ENCODE measurements around the gene HLA-DQB1.
"Not testable (repeated sequence)": the region's sequence is repeated elsewhere in the genome, so short reads cannot be mapped to it uniquely, and the experiment has no call there.

Gene HLA-DQB1
- total RNA-seq = 10.1 to 142 (median 17.7) reads per million in 9 experiments

- peak within 1 kb of the TSS; percentile 85 to 93 for H3K27ac Mint-ChIP-seq
- H3K27me3 Mint-ChIP-seq = peaks cover 0 to 12% of the 10 kb centered on the region in 2 donors
- H3K36me3 Mint-ChIP-seq (ENCODE audit: insufficient read depth) = peaks cover 36% of the 10 kb centered on the region
- ATAC-seq (replicated peaks) (peak; percentile 66), DNase-seq (peak; percentile 51 to 81 (median 55))
- peak within 1 kb of the TSS; percentile 86 to 90 for H3K4me3 Mint-ChIP-seq
- peaks cover 30 to 57% of the 10 kb centered on the region in 2 donors for H3K4me1 Mint-ChIP-seq (ENCODE audit: low read depth in 2 of 2)
- no peaks in the 10 kb centered on the region for H3K9me3 Mint-ChIP-seq
Measured at GRCh38 chr6:32666420-32667300, at the start of gene HLA-DQB1. Gene HLA-DQB1, minus strand, starts transcription at chr6:32666657. Its CDS starts 50 bp downstream, at chr6:32666607.

- DNase-seq (no peak), ATAC-seq (replicated peaks) (no peak)
- peaks cover 12 to 15% of the 10 kb centered on the region in 2 donors for H3K27me3 Mint-ChIP-seq
- no peak overlapping the region for H3K4me3 Mint-ChIP-seq
- H3K9me3 Mint-ChIP-seq = no peaks in the 10 kb centered on the region
- no peaks in the 10 kb centered on the region for H3K4me1 Mint-ChIP-seq (ENCODE audit: low read depth in 2 of 2)
- no peaks in the 10 kb centered on the region for H3K36me3 Mint-ChIP-seq (ENCODE audit: insufficient read depth)
- H3K27ac Mint-ChIP-seq = no peak overlapping the region
Measured at GRCh38 chr6:32713241-32713640, 46.8 kb upstream of the HLA-DQB1 start.

- no peaks in the 10 kb centered on the region for H3K36me3 Mint-ChIP-seq (ENCODE audit: insufficient read depth)
- ATAC-seq (replicated peaks) (no peak), DNase-seq (no peak)
- no peaks in the 10 kb centered on the region for H3K4me1 Mint-ChIP-seq (ENCODE audit: low read depth in 2 of 2)
- H3K9me3 Mint-ChIP-seq = no peaks in the 10 kb centered on the region
- H3K4me3 Mint-ChIP-seq = no peak overlapping the region
- peaks cover 0 to 2% of the 10 kb centered on the region in 2 donors for H3K27me3 Mint-ChIP-seq
- H3K27ac Mint-ChIP-seq = no peak overlapping the region
Measured at GRCh38 chr6:32709625-32710024, 43.2 kb upstream of the HLA-DQB1 start.

- H3K9me3 Mint-ChIP-seq; ATAC-seq (replicated peaks); H3K4me3 Mint-ChIP-seq; DNase-seq; H3K4me1 Mint-ChIP-seq (ENCODE audit: low read depth in 2 of 2); H3K36me3 Mint-ChIP-seq (ENCODE audit: insufficient read depth); H3K27ac Mint-ChIP-seq: not testable (repeated sequence)
- H3K27me3 Mint-ChIP-seq = peaks cover 36 to 37% of the 10 kb centered on the region in 2 donors
Measured at GRCh38 chr6:32705164-32705563, 38.7 kb upstream of the HLA-DQB1 start.

GRCh38 chr6:32703347-32703746, 36.9 kb upstream of the HLA-DQB1 start:
- peaks cover 46 to 48% of the 10 kb centered on the region in 2 donors for H3K27me3 Mint-ChIP-seq
- ATAC-seq (replicated peaks) (no peak), DNase-seq (no peak)
- no peak overlapping the region for H3K27ac Mint-ChIP-seq
- H3K4me1 Mint-ChIP-seq (ENCODE audit: low read depth in 2 of 2) = no peaks in the 10 kb centered on the region
- H3K36me3 Mint-ChIP-seq (ENCODE audit: insufficient read depth) = no peaks in the 10 kb centered on the region
- no peaks in the 10 kb centered on the region for H3K9me3 Mint-ChIP-seq
- H3K4me3 Mint-ChIP-seq = no peak overlapping the region

GRCh38 chr6:32700391-32701040, 34.1 kb upstream of the HLA-DQB1 start:
- Mint-ChIP-seq H3K4me3 (no peak overlapping the region), H3K4me1 (ENCODE audit: low read depth in 2 of 2) (no peaks in the 10 kb centered on the region), H3K27ac (no peak overlapping the region), H3K27me3 (peaks cover 54 to 66% of the 10 kb centered on the region in 2 donors), H3K36me3 (ENCODE audit: insufficient read depth) (no peaks in the 10 kb centered on the region), H3K9me3 (no peaks in the 10 kb centered on the region)
- DNase-seq = peak; percentile 17 to 39 (median 26)
- peak; percentile 59 for ATAC-seq (replicated peaks)

GRCh38 chr6:32697031-32697430, 30.6 kb upstream of the HLA-DQB1 start:
- Mint-ChIP-seq H3K4me1 (ENCODE audit: low read depth in 2 of 2) (peaks cover 0 to 2% of the 10 kb centered on the region in 2 donors), H3K36me3 (ENCODE audit: insufficient read depth) (no peaks in the 10 kb centered on the region)

GRCh38 chr6:32692019-32692418, 25.6 kb upstream of the HLA-DQB1 start:
- H3K27me3 Mint-ChIP-seq = peaks cover 22 to 44% of the 10 kb centered on the region in 2 donors

More at GRCh38 chr6:32697031-32697430, 30.6 kb upstream of the HLA-DQB1 start:
- ATAC-seq (replicated peaks) = no peak
- Mint-ChIP-seq H3K9me3 (no peaks in the 10 kb centered on the region), H3K4me3 (no peak overlapping the region), H3K27me3 (peaks cover 58 to 78% of the 10 kb centered on the region in 2 donors), H3K27ac (no peak overlapping the region)
- DNase-seq = no peak

GRCh38 chr6:32689531-32690501, 23.4 kb upstream of the HLA-DQB1 start:
- Mint-ChIP-seq H3K9me3 (no peaks in the 10 kb centered on the region), H3K4me3 (peak overlapping the region in 1 of 2 donors; percentile 21), H3K36me3 (ENCODE audit: insufficient read depth) (peaks cover 5% of the 10 kb centered on the region), H3K27me3 (peaks cover 17 to 26% of the 10 kb centered on the region in 2 donors), H3K4me1 (ENCODE audit: low read depth in 2 of 2) (peaks cover 10 to 31% of the 10 kb centered on the region in 2 donors), H3K27ac (peak overlapping the region in 1 of 2 donors; percentile 76)
- no peak for ATAC-seq (replicated peaks)
- DNase-seq = no peak

More at GRCh38 chr6:32692019-32692418, 25.6 kb upstream of the HLA-DQB1 start:
- peak; percentile 58 to 65 (median 62) for DNase-seq
- H3K9me3 Mint-ChIP-seq = no peaks in the 10 kb centered on the region
- H3K4me3 Mint-ChIP-seq = no peak overlapping the region
- peaks cover 3 to 16% of the 10 kb centered on the region in 2 donors for H3K4me1 Mint-ChIP-seq (ENCODE audit: low read depth in 2 of 2)
- H3K36me3 Mint-ChIP-seq (ENCODE audit: insufficient read depth) = no peaks in the 10 kb centered on the region
- ATAC-seq (replicated peaks) = peak; percentile 94
- H3K27ac Mint-ChIP-seq = no peak overlapping the region

GRCh38 chr6:32685603-32686002, 19.1 kb upstream of the HLA-DQB1 start:
- H3K4me3 Mint-ChIP-seq = peak overlapping the region; percentile 66 to 67
- H3K27me3 Mint-ChIP-seq = no peaks in the 10 kb centered on the region
- no peaks in the 10 kb centered on the region for H3K9me3 Mint-ChIP-seq
- DNase-seq (peak; percentile 35 to 47 (median 40)), ATAC-seq (replicated peaks) (peak; percentile 97)
- peaks cover 13 to 33% of the 10 kb centered on the region in 2 donors for H3K4me1 Mint-ChIP-seq (ENCODE audit: low read depth in 2 of 2)
- H3K36me3 Mint-ChIP-seq (ENCODE audit: insufficient read depth) = peaks cover 5% of the 10 kb centered on the region
- H3K27ac Mint-ChIP-seq = peak overlapping the region; percentile 93 to 95

- peaks cover 12 to 23% of the 10 kb centered on the region in 2 donors for H3K4me1 Mint-ChIP-seq (ENCODE audit: low read depth in 2 of 2)
- DNase-seq (no peak), ATAC-seq (replicated peaks) (no peak)
- no peaks in the 10 kb centered on the region for H3K27me3 Mint-ChIP-seq
- H3K4me3 Mint-ChIP-seq = no peak overlapping the region
- peaks cover 5% of the 10 kb centered on the region for H3K36me3 Mint-ChIP-seq (ENCODE audit: insufficient read depth)
- H3K27ac Mint-ChIP-seq = peak overlapping the region in 1 of 2 donors; percentile 95
- H3K9me3 Mint-ChIP-seq = peaks cover 0 to under 1% of the 10 kb centered on the region in 2 donors
Measured at GRCh38 chr6:32684246-32684645, 17.8 kb upstream of the HLA-DQB1 start.

- peaks cover 0 to 16% of the 10 kb centered on the region in 2 donors for H3K9me3 Mint-ChIP-seq
- ATAC-seq (replicated peaks) (peak; percentile 27), DNase-seq (no peak)
- no peaks in the 10 kb centered on the region for H3K36me3 Mint-ChIP-seq (ENCODE audit: insufficient read depth)
- peaks cover 0 to 9% of the 10 kb centered on the region in 2 donors for H3K27me3 Mint-ChIP-seq
- no peak overlapping the region for H3K27ac Mint-ChIP-seq
- peaks cover 5 to 9% of the 10 kb centered on the region in 2 donors for H3K4me1 Mint-ChIP-seq (ENCODE audit: low read depth in 2 of 2)
- no peak overlapping the region for H3K4me3 Mint-ChIP-seq
Measured at GRCh38 chr6:32680055-32680454, 13.6 kb upstream of the HLA-DQB1 start.

Measured in effector memory CD8-positive, alpha-beta T cell (primary cell).